ENCODE data around the gene NUCB1.
"Not testable (repeated sequence)": the region's sequence is repeated elsewhere in the genome, so short reads cannot be mapped to it uniquely, and the experiment has no call there.

NUCB1 gene

DNA sequence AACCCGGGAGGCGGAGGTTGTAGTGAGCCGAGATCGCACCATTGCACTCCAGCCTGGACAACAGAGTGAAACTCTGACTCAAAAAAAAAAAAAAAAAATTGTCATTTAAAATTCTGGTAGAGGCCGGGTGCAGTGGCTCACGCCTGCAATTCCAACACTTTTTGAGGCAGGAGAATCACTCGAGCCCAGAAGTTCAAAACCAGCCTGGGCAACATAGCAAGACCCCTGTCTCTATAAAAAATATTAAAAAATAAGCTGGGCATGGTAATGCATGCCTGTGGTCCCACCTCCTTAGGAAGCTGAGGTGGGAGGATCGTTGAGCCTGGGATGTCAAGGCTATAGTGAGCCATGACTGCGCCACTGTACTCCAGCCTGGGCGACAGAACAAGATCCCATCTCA, 6.2 kb downstream of the NUCB1 start:
- DNase-seq: no peak

DNA sequence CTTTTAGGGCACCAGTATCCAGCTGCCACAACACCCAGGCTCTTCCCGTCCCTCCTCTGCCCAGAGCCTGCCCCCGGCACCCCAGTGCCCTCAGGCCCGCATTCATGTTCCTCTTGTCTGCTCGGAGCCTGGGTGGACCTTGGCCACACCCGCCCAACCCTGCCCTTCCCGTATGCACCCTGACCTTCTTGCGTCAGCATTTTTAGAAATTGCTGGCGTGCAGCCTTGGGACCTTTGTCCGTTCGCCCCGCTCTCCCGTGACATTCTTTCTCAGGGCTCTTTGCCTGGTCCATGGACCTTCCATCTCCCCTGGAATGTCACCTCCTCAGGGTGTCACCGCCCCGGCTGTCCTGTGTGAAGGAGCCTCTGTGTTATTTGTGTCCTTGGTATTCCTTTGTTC, 7.6 kb downstream of the NUCB1 start:
- DNase-seq: no peak

DNA sequence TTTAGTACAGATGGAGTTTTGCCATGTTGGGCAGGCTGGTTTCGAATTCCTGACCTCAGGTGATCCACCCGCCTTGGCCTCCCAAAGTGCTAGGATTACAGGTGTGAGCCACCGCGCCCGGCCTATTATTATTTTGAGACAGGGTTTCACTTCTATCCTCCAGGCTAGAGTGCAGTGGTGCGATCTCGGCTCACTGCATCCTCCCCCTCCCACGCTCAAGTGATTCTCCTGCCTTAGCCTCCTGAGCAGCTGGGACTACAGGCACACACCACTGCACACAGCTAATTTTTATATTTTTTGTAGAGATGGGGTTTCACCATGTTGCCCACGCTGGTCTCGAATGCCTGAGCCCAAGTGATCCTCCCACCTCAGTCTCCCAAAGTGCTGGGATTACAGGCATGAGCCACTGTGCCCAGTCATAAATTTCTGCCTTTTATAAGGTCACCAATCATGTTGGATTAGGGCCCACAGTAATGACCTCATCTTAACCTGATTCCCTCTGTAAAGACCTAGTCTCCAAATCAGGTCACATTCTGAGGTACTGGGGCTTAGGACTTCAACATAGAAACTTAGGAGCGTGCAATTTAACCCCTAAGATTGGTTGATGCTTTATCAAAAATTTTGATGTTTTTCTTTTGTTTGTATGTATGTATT, 9.4 kb downstream of the NUCB1 start:
- DNase-seq: not testable (repeated sequence)

GRCh38 chr19:48910803-48911202, 10.7 kb downstream of the NUCB1 start:
- DNase-seq: no peak

DNA sequence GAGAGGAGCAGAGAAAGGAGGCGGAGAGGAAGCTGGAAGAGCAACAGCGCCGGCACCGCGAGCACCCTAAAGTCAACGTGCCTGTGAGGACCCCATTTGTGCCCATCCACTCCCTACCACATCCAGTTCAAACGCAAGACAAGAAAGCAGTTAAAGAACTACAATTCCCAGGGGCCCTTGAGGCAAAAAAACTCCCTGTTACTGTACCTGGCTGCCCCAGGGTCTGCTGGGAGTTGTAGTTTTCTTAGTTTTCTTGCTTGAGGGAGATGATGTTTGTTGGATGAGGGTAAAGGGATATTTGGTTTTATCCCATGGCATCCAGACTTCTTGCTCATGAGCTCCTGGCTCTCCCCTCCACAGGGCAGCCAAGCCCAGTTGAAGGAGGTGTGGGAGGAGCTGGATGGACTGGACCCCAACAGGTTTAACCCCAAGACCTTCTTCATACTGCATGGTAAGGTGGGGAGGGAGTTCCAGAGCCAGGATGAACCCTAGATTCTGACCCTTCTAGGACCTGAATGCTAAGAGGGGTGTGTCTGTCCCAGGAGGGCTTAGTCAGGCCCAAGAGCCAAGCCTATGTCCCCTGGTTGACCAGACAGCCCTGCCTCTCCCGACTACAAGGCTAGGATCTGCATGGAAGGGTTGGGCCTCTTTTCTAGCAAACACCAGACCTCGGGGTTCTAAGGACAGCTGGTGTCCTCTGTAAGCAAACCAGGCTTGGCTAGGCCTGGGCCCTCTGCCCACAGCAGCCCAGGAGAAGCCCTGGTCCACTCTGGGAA, 13.2 kb downstream of the NUCB1 start:
- DNase-seq: no peak

- DNase-seq: no peak
Measured at GRCh38 chr19:48914181-48914580, 14.1 kb downstream of the NUCB1 start.

DNA sequence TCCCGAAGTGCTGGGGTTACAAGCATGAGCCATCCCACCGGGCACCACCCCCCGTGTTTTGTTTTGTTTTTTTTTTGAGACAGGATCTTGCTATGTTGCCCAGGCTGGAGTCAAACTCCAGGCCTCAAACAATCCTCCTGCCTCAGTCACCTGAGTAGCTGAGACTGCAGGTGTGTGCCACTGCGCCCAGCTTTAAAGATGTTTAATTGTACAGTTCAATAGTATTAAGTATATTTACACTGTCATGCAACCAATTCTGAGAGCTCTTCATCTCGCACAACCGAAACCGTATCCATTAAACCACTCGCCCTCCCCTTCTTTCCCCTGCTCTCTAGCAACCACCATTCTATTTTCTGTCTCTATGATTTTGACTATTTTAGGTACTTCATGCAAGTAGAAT, 15.6 kb downstream of the NUCB1 start:
- peak; percentile 98 for DNase-seq

GRCh38 chr19:48918071-48918470, 18.0 kb downstream of the NUCB1 start:
- no peak for DNase-seq

- DNase-seq: no peak
Measured at GRCh38 chr19:48918801-48919247, 18.7 kb downstream of the NUCB1 start.

DNA sequence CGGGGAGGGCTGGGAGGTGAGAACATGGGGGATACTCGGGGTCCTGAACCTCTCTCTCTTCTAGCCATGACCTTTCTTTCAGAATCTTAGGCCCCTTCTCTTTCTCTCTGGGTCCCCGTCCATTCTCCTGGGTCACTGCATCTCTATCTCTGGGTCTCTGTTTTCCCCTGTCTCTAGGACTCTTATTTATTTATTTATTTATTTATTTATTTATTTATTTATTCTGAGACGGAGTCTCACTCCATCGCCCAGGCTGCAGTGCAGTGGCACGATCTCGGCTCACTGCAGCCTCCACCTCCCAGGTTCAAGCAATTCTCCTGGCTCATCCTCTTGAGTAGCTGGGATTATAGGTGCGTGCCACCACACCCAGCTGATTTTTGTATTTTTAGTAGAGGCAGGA, 19.2 kb downstream of the NUCB1 start:
- DNase-seq: not testable (repeated sequence)

- no peak for DNase-seq
Measured at GRCh38 chr19:48920949-48921348, 20.8 kb downstream of the NUCB1 start.

GRCh38 chr19:48921721-48922500, 21.8 kb downstream of the NUCB1 start:
- DNase-seq: no peak

GRCh38 chr19:48922548-48923490, 22.7 kb downstream of the NUCB1 start:
- no peak for DNase-seq

GRCh38 chr19:48925240-48925843, 25.2 kb downstream of the NUCB1 start:
- no peak for DNase-seq

GRCh38 chr19:48925890-48926289, 25.8 kb downstream of the NUCB1 start:
- not testable (repeated sequence) for DNase-seq

- DNase-seq: no peak
Measured at GRCh38 chr19:48926909-48927308, 26.8 kb downstream of the NUCB1 start.

DNA sequence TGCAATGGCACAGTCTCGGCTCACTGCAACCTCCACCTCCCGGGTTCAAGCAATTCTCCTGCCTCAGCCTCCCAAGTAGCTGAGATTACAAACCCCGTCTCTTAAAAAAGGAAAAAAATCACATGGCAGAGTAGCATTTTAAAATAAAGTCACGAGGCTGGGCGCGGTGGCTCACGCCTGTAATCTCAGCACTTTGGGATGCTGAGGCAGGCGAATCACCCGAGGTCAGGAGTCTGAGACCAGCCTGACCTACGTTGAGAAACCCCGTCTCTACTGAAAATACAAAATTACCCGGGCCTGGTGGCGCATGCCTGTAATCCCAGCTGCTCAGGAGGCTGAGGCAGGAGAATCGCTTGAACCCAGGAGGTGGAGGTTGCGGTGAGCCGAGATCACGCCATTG, 27.6 kb downstream of the NUCB1 start:
- DNase-seq: not testable (repeated sequence)

DNA sequence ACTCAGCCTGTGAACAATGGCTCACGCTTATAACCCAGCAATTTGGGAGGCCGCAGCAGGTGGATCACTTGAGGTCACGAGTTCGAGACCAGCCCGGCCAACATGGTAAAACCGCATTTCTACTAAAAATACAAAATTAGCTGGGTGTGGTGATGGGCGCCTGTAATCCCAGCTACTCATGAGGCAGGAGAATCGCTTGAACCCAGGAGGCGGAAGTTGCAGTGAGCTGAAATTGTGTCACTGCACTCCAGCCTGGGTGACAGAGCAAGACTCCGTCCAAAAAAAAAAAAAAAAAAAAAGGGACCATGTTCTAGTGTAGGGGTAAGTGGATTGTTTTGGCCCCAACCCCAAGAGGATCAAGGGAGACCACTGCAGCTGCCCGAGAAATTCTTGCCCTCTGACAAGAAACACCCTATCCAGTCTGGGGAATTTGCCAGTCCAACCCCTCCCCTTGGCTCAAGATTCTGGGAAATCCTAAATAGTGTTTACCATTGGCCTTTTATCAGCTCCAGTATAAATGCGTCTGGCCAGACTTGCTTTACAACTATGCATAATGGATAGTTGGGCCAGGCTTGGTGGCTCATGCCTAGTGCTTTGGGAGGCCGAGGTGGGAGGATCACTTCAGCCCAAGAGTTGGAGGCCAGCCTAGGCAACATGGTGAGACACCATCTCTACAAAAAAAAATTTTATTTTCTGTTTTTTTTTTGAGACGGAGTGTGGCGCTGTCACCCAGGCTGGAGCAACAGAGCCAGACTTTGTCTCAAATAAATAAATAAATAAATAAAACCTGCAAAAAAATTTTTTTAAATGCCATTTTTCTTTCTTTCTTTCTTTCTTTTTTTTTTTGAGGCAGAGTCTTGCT, 28.3 kb downstream of the NUCB1 start:
- DNase-seq: no peak

DNA sequence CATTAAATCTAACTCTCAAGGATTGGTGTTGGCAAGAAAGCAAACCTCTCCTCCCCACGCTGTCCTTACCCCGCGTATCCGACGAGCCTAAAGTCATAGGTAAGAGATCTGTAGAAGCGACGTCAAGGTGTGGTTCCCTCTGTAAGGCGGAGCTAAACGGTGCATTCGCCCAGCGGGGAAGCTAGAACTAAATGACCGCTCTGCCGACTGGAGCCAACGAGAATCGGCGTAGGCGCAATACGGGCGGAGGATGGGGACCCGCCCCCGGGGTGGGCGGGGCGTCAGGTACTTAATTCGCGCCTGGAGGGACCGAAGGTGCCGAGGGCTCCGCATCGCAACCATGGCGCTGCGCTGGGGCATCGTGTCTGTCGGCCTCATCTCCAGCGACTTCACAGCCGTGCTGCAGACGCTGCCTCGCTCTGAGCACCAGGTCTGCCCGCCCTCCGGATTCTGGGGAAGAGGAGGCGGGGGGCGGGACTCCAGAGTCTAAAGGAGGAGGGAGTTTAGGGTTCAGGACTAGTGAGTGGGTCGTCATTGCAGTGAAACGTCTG, 33.3 kb downstream of the NUCB1 start, which contains the start of gene DHDH:
DHDH (plus strand) TSS at position 318 of the 551 bp plus-strand sequence; CDS start at position 341, 23 bp downstream.
- peak; percentile 90 for DNase-seq

- no peak for DNase-seq
Measured at GRCh38 chr19:48934837-48935236, 34.7 kb downstream of the NUCB1 start.

DNA sequence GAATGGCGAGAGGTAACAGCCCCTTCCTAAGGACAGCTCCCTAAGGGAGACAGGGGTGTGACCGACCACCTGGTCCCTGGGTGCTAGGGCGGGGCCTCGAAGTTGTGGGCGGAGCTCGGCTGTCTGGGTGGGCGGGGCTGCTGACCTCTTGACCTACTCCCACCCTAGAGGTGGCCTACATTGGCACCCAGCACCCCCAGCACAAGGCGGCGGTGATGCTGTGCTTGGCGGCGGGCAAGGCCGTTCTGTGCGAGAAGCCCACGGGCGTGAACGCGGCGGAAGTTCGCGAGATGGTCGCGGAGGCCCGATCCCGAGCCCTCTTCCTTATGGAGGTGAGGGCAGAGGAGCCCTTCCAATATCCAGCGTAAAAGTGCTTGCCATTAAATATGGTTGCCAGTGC, 35.8 kb downstream of the NUCB1 start:
- DNase-seq: no peak
